Endothelial cell (in vitro differentiated cells): ENCODE data around the gene CD74. TPM values are rescaled to one million over a fixed set of nuclear protein-coding genes. Genes with fewer than 3 reads are reported as not detected.

Experiments
- DNase-seq: peaks from one replicate; pipeline ENCODE4 v3.0.0; 2021; ENCODE audit warnings: low spot score
- H3K27ac Mint-ChIP-seq: one replicate; pipeline ENCODE4 v1.8.0; 2021; ENCODE audit warnings: mixed read lengths, inconsistent platforms; ENCODE audit not compliant: unreplicated experiment
- H3K27me3 Mint-ChIP-seq: one replicate; pipeline ENCODE4 v1.8.0; 2021; ENCODE audit warnings: mild to moderate bottlenecking, moderate library complexity, mixed read lengths, inconsistent platforms; ENCODE audit not compliant: unreplicated experiment
- H3K36me3 Mint-ChIP-seq: one replicate; pipeline ENCODE4 v1.8.0; 2021; ENCODE audit warnings: mild to moderate bottlenecking, low read depth, mixed read lengths, inconsistent platforms; ENCODE audit not compliant: unreplicated experiment
- H3K4me1 Mint-ChIP-seq: one replicate; pipeline ENCODE4 v1.8.0; 2021; ENCODE audit warnings: mild to moderate bottlenecking, mixed read lengths, inconsistent platforms; ENCODE audit not compliant: unreplicated experiment
- H3K4me3 Mint-ChIP-seq: one replicate; pipeline ENCODE4 v1.8.0; 2021; ENCODE audit warnings: mild to moderate bottlenecking, mixed read lengths, inconsistent platforms; ENCODE audit not compliant: unreplicated experiment
- H3K9me3 Mint-ChIP-seq: one replicate; pipeline ENCODE4 v1.8.0; 2021; ENCODE audit warnings: mixed read lengths, inconsistent platforms; ENCODE audit not compliant: unreplicated experiment
- total RNA-seq: library from RNA; stranded (reverse); fragmentation: NEBNext Ultra II Directional; extraction: Animal tissue kit (Norgen Biotek cat#: 25700); gene quantifications from one replicate; pipeline ENCODE4 v1.2.1, GENCODE V29; 2021; ENCODE audit not compliant: unreplicated experiment
- TF ChIP-seq, protein P1 (sequence below): fragments of 200-600 bp; sonication (generic); IDR thresholded peaks from one replicate; pipeline ENCODE4 v1.5.0; 2021; ENCODE audit warnings: antibody characterized with exemption; ENCODE audit not compliant: unreplicated experiment

CD74 gene
- total RNA-seq, 1 donor from 2014 or later, result 170 TPM

DNA sequence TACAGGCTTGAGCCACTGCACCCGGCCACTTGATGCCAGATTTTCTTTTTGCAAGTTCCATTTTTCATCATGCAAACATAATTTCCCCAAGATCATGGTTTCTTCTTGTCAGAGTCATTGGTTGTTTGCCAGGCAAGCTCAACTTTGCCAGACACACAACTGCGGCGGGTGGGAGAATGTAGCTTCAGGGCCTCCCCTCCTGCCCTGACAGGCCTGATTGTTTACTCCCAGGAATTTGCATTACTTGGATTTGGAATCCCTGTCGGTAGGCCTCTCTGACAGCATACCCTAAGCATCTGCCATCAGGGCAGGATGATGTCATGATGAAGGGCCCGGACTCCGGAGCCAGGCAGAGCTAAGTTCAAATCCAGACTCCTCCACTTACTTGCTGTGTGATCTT lies 21.8 kb upstream of the CD74 start:
- no peak for DNase-seq
- Mint-ChIP-seq H3K36me3 (peaks cover 4% of the 10 kb centered on the region), H3K4me1 (peaks cover 19% of the 10 kb centered on the region)

DNA sequence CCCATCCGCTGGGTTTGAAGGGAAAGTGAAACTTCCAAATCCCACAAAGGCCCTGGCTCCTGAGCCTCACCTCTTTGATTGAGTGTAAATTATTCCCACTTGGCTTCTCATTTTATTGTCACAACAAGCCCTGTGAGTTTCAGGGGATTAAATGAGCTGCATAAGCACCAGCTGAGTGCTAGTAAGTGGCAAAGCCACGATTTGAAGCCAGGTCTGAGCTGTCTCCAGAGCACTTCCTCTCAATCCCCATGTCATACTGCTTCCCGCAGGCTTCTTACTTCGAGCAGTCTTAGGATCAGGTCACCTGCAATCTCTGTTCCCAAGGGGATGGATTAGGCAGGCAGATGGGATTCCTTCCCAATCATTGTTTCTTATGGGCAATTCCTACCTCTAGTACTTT lies 18.9 kb upstream of the CD74 start:
- H3K27ac Mint-ChIP-seq, result no peak overlapping the region
- peaks cover 3% of the 10 kb centered on the region for H3K4me1 Mint-ChIP-seq
- H3K4me3 Mint-ChIP-seq, result no peak overlapping the region
- TF ChIP-seq, protein P1, sequence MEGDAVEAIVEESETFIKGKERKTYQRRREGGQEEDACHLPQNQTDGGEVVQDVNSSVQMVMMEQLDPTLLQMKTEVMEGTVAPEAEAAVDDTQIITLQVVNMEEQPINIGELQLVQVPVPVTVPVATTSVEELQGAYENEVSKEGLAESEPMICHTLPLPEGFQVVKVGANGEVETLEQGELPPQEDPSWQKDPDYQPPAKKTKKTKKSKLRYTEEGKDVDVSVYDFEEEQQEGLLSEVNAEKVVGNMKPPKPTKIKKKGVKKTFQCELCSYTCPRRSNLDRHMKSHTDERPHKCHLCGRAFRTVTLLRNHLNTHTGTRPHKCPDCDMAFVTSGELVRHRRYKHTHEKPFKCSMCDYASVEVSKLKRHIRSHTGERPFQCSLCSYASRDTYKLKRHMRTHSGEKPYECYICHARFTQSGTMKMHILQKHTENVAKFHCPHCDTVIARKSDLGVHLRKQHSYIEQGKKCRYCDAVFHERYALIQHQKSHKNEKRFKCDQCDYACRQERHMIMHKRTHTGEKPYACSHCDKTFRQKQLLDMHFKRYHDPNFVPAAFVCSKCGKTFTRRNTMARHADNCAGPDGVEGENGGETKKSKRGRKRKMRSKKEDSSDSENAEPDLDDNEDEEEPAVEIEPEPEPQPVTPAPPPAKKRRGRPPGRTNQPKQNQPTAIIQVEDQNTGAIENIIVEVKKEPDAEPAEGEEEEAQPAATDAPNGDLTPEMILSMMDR, result no peak
- peaks cover 7% of the 10 kb centered on the region for H3K27me3 Mint-ChIP-seq
- peaks cover 9% of the 10 kb centered on the region for H3K36me3 Mint-ChIP-seq
- DNase-seq, result no peak
- H3K9me3 Mint-ChIP-seq, result no peaks in the 10 kb centered on the region

More for the DNA sequence above, 21.8 kb upstream of the CD74 start:
- TF ChIP-seq, protein P1, result no peak
- Mint-ChIP-seq H3K27ac (no peak overlapping the region), H3K9me3 (no peaks in the 10 kb centered on the region), H3K27me3 (peaks cover 7% of the 10 kb centered on the region), H3K4me3 (no peak overlapping the region)

DNA sequence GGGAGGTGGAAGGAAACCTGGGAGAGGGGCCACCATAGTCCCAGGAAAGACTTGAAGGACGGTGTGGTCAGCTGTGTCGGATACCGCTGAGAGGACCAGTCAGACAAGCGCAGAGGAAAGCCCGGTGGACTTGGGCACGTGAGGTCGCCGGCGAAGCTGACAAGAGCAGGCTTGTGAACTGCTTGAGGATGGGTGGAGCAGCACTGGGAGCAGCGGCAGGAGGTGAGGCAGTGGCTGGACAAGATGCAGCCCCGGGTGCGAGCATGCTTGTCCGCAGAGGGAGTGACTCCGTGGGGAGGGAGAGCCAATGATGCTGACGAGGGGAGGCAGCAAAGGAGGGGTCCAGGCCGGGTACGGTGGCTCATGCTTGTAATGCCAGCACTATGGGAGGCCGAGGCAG lies 18.3 kb upstream of the CD74 start:
- no peak overlapping the region for H3K27ac Mint-ChIP-seq
- DNase-seq, result no peak
- H3K4me3 Mint-ChIP-seq, result no peak overlapping the region
- H3K27me3 Mint-ChIP-seq, result peaks cover 7% of the 10 kb centered on the region
- H3K9me3 Mint-ChIP-seq, result no peaks in the 10 kb centered on the region
- H3K4me1 Mint-ChIP-seq, result peaks cover 3% of the 10 kb centered on the region
- H3K36me3 Mint-ChIP-seq, result peaks cover 9% of the 10 kb centered on the region
- TF ChIP-seq, protein P1, result no peak

DNA sequence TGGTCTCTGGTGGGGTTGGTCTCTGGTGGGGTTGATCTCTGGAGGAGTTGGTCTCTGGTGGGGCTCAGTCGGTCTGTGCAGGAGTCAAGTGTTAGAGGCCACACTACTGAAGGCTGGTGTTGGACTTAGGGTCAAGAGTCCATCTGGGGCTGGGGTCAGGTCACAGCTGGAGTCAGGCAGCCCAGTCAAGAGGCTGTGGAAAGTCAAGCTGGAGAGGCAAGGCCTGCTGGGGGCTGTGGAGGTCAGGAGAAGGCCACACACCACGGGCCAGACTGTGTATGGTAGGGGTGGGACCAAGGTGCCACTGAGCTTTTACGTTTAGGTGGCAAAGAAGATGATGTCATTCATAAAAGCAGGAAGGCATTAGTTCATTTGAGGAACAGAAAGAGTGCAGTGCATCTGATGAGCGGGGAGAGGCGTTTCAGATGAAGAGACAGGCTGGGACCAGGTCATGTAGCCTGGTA lies 16.7 kb upstream of the CD74 start:
- Mint-ChIP-seq H3K4me1 (no peaks in the 10 kb centered on the region), H3K4me3 (no peak overlapping the region), H3K9me3 (no peaks in the 10 kb centered on the region), H3K27me3 (peaks cover 7% of the 10 kb centered on the region), H3K36me3 (peaks cover 9% of the 10 kb centered on the region), H3K27ac (no peak overlapping the region)
- no peak for DNase-seq
- TF ChIP-seq, protein P1, result no peak

DNA sequence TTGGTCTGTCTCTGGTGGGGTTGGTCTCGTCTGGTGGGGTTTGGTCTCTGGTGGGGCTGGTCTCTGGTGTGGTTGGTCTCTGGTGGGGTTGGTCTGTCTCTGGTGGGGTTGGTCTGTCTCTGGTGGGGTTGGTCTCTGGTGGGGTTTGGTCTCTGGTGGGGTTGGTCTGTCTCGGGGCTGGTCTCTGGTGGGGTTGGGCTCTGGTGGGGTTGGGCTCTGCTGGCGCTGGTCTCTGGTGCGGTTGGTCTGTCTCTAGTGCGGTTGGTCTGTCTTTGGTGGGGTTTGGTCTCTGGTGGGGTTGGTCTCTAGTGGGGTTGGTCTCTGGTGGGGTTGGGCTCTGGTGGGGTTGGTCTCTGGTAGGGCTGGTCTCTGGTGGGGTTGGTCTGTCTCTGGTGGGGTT lies 16.3 kb upstream of the CD74 start:
- DNase-seq, result no peak
- H3K36me3 Mint-ChIP-seq, result peaks cover 9% of the 10 kb centered on the region
- H3K9me3 Mint-ChIP-seq, result no peaks in the 10 kb centered on the region
- no peaks in the 10 kb centered on the region for H3K4me1 Mint-ChIP-seq
- TF ChIP-seq, protein P1, result no peak
- H3K4me3 Mint-ChIP-seq, result no peak overlapping the region
- no peak overlapping the region for H3K27ac Mint-ChIP-seq
- H3K27me3 Mint-ChIP-seq, result peaks cover 7% of the 10 kb centered on the region
